Activated T-helper 1 cell treated with Interleukin-2 at 50 U/mL for 16 hours (primary cell): ENCODE results near the gene ALPK1.
"Not testable (repeated sequence)": the region's sequence is repeated elsewhere in the genome, so short reads cannot be mapped to it uniquely, and the experiment has no call there.

Experiments
- DNase-seq: peaks from one replicate; pipeline ENCODE4 v3.0.0-alpha.2; 2020; ENCODE audit warnings: low read depth

Gene ALPK1

GRCh38 chr4:112379306-112379705 lies 82.1 kb downstream of the ALPK1 start:
- no peak for DNase-seq

- no peak for DNase-seq
These were observed 85.0 kb downstream of the ALPK1 start for GRCh38 chr4:112381996-112382692.

GRCh38 chr4:112386071-112386470 lies 88.9 kb downstream of the ALPK1 start:
- DNase-seq, result no peak

- DNase-seq, result no peak
These were observed 104.9 kb downstream of the ALPK1 start for GRCh38 chr4:112402098-112402497.

DNA sequence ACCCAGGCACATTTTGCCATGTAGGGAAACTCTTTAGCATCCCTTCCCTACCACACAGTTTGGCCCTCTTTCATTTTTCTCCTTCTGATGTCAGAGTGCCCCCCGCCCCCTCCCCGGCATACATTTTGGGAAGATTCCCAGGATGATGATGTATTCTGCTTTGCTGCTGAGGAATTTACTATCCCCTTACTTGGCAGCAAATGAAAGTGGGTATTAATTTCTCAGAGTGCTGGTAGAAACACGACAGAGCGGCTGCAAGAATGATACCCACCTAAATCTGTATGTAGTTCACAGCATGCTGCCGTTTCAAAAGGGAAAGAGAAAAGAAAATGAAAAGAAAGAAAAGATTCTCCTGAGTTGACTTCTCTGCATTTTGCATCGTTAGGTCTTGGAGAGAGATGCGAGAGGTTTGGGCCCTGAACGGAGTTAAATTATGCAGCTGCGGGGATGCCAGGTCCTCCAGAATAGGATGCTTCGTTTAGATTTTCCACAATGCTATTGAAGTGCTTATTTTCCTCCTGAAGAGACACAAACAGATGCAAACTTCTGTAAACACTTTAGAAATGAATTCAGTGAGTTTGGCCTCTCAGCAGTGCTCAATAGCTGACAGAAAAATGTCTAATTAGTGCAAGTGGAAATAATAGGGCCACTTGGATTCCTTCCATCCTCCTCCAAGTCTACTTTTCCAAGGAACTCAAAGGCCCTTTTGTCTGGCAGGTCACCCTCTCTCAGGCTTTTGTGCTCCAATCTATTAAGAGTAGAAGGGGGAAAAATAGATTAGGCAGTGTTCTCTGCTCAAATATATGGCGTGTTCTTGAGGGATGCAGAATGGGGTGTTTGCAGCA lies 106.2 kb downstream of the ALPK1 start:
- DNase-seq, result no peak

- DNase-seq, result no peak
These were observed 113.2 kb downstream of the ALPK1 start for GRCh38 chr4:112410364-112410763.

GRCh38 chr4:112410804-112411203 lies 113.6 kb downstream of the ALPK1 start:
- DNase-seq, result no peak

GRCh38 chr4:112411781-112412550 lies 114.8 kb downstream of the ALPK1 start:
- no peak for DNase-seq

GRCh38 chr4:112416464-112416863 lies 119.3 kb downstream of the ALPK1 start:
- DNase-seq, result no peak

DNA sequence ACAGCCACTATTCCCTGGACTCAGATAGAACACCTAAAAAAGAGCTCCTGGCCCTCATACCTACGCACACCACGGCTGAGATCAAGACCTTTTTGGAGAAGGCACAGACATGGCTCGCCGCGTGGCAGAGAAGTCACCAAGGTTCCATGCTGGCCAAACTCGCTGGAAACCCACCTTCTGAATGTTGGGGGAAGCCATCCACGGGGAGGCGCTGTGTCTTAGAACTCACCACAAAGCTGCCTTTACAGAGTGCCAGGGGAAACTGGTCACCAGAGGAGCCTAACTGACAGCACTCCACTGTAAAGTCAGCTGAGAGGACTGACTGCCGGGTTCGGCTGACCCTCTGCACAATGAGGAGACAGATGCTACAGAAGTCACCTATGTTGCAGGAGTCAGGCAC lies 120.9 kb downstream of the ALPK1 start:
- DNase-seq, result no peak

DNA sequence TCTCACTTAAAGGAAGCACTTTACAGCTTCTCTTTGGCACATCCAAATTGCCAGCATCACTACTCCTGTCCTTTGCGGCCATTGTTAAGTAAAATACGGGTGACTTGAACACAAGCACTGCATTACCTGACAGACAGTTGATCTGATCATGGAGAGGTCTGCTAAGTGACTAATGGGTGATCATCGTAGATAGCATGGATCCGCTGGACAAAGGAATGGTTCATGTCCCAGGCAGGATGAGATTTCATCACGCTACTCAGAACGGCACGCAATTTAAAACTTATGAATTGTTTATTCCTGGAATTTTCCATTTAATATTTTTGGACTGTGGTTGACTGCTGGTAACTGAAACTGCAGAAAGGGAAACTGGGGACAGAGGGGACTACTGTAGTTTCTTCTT lies 124.7 kb downstream of the ALPK1 start:
- DNase-seq, result no peak

DNA sequence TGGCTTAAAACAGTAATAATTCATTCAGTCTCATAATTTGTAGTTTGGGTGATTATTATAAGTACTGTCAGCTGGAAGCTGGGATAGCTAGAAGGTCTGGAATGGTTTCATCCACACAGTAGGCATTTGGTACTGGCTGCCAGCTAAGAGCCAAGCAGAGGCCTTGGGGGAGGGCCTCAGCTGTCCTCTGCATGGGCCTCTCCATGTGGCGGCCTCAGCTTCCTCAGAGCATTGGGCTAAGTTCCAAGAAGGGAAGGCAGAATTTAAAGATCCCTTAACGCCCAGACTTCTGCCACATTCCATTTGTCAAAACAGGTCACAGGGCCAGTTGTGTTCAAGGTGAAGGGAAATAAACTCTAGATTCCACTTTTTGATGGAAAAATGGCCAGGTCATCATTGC lies 125.5 kb downstream of the ALPK1 start:
- DNase-seq, result no peak

DNA sequence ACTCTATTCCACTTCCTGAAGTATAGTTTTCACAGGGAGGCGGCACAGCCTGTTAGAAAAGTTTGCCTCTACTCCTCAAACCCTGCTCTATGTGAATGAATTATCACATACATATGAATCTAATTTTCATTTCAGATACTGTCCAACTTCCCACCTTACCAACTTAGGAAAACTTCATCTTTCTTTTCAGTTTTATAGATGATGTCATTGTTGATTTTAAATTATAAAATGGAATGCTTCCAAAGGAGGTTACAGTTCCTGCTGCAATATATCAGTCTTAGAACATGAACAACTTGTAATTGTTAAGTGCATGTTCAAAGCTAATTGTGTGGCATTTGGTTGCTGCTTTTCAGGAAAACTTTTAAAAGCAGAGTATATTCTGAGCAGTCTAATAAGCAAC lies 126.4 kb downstream of the ALPK1 start:
- no peak for DNase-seq

GRCh38 chr4:112425823-112426222 lies 128.7 kb downstream of the ALPK1 start:
- no peak for DNase-seq

- DNase-seq, result no peak
These were observed 129.2 kb downstream of the ALPK1 start for GRCh38 chr4:112426416-112426815.

GRCh38 chr4:112431158-112431557 lies 134.0 kb downstream of the ALPK1 start:
- DNase-seq, result no peak

- no peak for DNase-seq
These were observed 139.8 kb downstream of the ALPK1 start for GRCh38 chr4:112436987-112437386.

DNA sequence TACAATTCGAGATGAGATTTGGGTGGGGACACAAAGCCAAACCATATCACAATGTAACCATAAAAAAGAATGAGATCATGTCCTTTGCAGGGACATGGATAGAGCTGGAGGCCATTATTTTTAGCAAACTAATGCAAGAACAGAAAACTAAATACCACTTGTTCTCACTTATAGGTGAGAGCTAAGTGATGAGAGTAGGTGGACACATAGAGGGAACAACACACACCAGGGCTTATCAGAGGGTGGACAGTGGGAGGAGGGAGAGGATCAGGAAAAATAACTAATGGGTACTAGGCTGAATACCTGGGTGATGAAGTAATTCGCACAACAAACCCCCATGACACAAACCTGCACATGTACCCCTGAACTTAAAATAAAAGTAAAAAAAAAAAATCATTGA lies 145.1 kb downstream of the ALPK1 start:
- DNase-seq, result not testable (repeated sequence)

DNA sequence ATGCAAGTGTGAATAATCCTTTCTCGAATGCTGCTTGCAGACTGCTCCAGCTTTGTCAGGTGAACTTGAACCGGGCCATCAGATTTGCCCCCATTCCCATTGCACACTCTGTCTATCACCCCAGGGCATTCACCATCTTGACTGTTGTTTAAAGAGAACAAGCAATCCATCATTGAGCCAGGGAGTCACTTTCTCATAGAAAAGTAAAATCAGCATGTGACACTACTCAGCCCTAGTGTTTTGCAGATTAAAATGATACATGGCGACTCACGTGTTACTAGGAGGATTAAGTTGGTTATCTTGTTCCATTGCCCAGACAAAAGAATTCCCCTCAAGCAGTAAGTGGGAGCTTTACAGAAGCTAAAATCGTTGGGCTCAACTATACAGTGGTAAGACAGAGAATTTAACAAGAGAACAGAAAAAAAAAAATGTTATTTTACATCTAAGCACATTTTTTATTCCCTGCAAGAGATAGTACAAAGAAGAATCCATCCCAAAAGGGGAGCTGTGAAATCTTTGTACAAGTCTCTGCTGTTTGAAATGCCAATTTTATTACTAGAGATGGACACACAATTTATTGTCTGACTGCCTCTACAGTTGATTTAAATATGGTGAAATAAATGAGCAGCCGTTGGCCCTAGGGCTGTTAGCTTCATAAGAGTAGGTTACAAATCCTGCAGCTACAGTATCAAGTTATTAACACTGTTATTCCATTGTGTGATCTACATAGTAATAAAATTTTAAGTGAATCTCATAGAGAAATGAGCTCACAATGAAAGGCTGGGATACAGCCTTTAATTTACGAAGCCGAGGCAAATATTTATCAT lies 151.3 kb downstream of the ALPK1 start:
- no peak for DNase-seq

DNA sequence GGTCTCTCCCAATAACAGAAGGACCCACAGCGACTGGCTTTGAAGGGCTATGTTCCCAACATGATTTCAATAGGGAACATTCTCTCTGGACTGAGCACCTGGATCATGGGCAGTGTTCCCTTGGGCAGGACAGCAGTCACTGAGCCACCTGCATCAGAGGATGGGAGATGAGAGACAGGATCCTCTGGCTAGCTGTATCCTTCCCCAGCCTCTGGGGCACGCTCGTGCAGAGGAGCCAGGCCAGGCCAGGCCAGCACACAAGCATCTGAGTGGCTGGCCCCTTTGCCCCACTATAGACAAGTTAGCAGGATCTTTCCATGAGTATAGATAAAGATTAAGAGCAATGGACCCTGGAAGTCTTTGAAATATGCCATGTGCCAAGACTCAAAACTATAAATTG lies 152.5 kb downstream of the ALPK1 start:
- DNase-seq, result no peak

DNA sequence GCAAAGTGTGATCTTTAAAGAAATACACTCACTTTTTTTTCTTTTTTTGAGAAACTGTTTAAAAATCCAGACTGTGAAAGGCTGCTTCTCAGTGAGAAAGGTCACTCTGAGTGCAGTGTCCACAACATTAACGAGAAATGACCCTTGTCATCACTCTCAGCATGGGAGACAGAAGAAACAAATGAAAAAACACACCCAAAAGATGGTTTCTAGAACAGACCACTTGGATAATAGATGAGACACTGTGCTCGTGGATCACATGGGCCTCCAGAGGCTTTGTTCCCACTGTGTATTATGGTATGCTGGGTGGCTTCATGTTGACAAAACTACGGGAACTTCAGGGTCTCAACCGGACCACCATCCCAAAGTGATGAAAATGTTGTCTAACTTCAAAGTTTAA lies 153.9 kb downstream of the ALPK1 start:
- DNase-seq, result no peak

DNA sequence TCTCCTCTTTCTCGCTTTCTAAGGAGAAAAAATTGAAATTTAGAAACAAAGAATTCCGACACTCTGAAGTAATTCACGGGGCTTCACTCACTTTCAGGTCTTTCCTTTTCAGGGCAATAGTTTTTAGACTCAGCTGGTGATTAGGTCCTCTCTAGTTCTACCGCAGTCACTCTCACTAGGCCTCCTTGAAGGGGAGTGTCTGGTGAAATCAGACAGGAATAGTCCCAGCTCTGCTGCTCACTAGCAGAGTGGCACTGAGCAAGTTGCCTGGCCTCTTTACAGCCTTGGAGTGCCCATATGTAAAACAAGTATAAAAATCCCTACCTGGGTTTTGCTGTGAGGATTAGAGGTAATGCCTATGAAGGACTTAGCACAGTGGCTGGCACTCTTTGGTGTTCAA lies 154.7 kb downstream of the ALPK1 start:
- no peak for DNase-seq
